PC-3 (cell line): ENCODE measurements around the gene PAGE2B. TPM values are rescaled to one million over a fixed set of nuclear protein-coding genes. Genes with fewer than 3 reads are reported as not detected.
"Not testable (repeated sequence)": the region's sequence is repeated elsewhere in the genome, so short reads cannot be mapped to it uniquely, and the experiment has no call there.

Experiments
- ATAC-seq: fragments of 200-7000 bp; cut with Tn5 transposase; 2 replicates; pipeline ENCODE4 v1.9.1; 2020; ENCODE audit warnings: mild to moderate bottlenecking, moderate library complexity
- BruUV-seq: library from RNA; stranded (reverse); fragments of 400-500 nt; replicated peaks from 2 replicates; lab custom pipeline; 2021; lab: Mats Ljungman, UMichigan
- CTCF ChIA-PET: fragments of 300-600 bp; sonication (Branson Sonifier 250); formaldehyde crosslinking; loops from one replicate; lab custom pipeline; 2022; ENCODE audit warnings: antibody characterized with exemption; lab: Charles Lee
- POLR2A ChIA-PET: fragments of 300-600 bp; sonication (Branson Sonifier 250); formaldehyde crosslinking; loops from one replicate; lab custom pipeline; 2022; ENCODE audit warnings: antibody characterized with exemption; ENCODE audit not compliant: unreplicated experiment; lab: Charles Lee
- DNase-seq: peaks from one replicate; pipeline ENCODE4 v3.0.0-alpha.2; 2015
- H2AFZ ChIP-seq: fragments of 300-600 bp; sonication (generic); 2 replicates; pipeline ENCODE4 v1.6.0; 2016; ENCODE audit warnings: antibody characterized with exemption, low read length
- H3F3A ChIP-seq: fragments of 300-600 bp; sonication (generic); one replicate; pipeline ENCODE4 v1.6.0; 2017; ENCODE audit warnings: antibody characterized with exemption, low read length, control low read depth, mild to moderate bottlenecking; ENCODE audit not compliant: unreplicated experiment
- H3K27ac ChIP-seq: fragments of 300-600 bp; sonication (generic); 2 replicates; pipeline ENCODE4 v1.5.1; 2016; ENCODE audit warnings: mild to moderate bottlenecking, low read length
- H3K27me3 ChIP-seq: fragments of 300-600 bp; sonication (generic); 2 replicates; pipeline ENCODE4 v1.6.1; 2016; ENCODE audit warnings: low read length, mixed read lengths
- H3K36me3 ChIP-seq: fragments of 300-600 bp; sonication (generic); 2 replicates; pipeline ENCODE4 v1.6.1; 2016; ENCODE audit warnings: low read depth, mixed run types, low read length, mixed read lengths
- H3K4me1 ChIP-seq: fragments of 300-600 bp; sonication (generic); 2 replicates; pipeline ENCODE4 v1.5.1; 2016; ENCODE audit warnings: low read length; ENCODE audit not compliant: insufficient read depth
- H3K4me2 ChIP-seq: fragments of 300-600 bp; sonication (generic); 2 replicates; pipeline ENCODE4 v1.6.0; 2016; ENCODE audit warnings: low read length
- H3K4me3 ChIP-seq: fragments of 300-600 bp; sonication (generic); 2 replicates; pipeline ENCODE4 v1.5.1; 2016; ENCODE audit warnings: mild to moderate bottlenecking, low read length, mixed read lengths
- H3K79me2 ChIP-seq: fragments of 300-600 bp; sonication (generic); 2 replicates; pipeline ENCODE4 v1.6.1; 2017; ENCODE audit warnings: low read length, mixed read lengths
- H3K9ac ChIP-seq: fragments of 300-600 bp; sonication (generic); 2 replicates; pipeline ENCODE4 v1.6.0; 2016; ENCODE audit warnings: mild to moderate bottlenecking, low read length
- H3K9me2 ChIP-seq: fragments of 300-600 bp; sonication (generic); replicated peaks from 2 replicates; pipeline ENCODE4 v1.6.1; 2016; ENCODE audit warnings: mixed run types, low read length, mixed read lengths
- H3K9me3 ChIP-seq: fragments of 300-600 bp; sonication (generic); 2 replicates; pipeline ENCODE4 v1.6.1; 2016; ENCODE audit warnings: low read length, mixed read lengths
- H4K20me1 ChIP-seq: fragments of 300-600 bp; sonication (generic); 2 replicates; pipeline ENCODE4 v1.6.1; 2016; ENCODE audit warnings: low read length, mixed read lengths
- CTCF ChIP-seq: fragments of 300-600 bp; sonication (generic); conservative IDR thresholded peaks from 2 replicates; pipeline ENCODE4 v1.5.1; 2017; ENCODE audit warnings: antibody characterized with exemption, low read depth, mild to moderate bottlenecking, low read length
- EZH2 ChIP-seq: fragments of 300-600 bp; sonication (generic); IDR thresholded peaks from one replicate; pipeline ENCODE4 v1.6.1; 2017; ENCODE audit warnings: antibody characterized with exemption, mild to moderate bottlenecking, low read length; ENCODE audit not compliant: unreplicated experiment
- EZH2phosphoT487 ChIP-seq: fragments of 300-600 bp; sonication (generic); IDR thresholded peaks from 2 replicates; pipeline ENCODE4 v1.6.1; 2018; ENCODE audit warnings: mild to moderate bottlenecking, antibody characterized with exemption, low read length, borderline replicate concordance
- intact Hi-C: fragments of 100-400 bp; cut with micrococcal nuclease; formaldehyde crosslinking; loops from 2 replicates; pipeline ENCODE4 v1.9.0; 2023
- total RNA-seq: library from RNA; depleted of rRNA; stranded (reverse); fragments of >200 nt; gene quantifications from 2 replicates; pipeline ENCODE4 v1.2.3, GENCODE V29; 2014

PAGE2B gene
- total RNA-seq, 1 experiment from 2014 or later, result not detected

- ATAC-seq (peak; percentile 29; the same call in 1 of the 2 replicates), DNase-seq (peak; percentile 10)
- no peaks in the 10 kb centered on the region for H3K9me3 ChIP-seq
- no peak overlapping the region for H3K9ac ChIP-seq
- H3F3A ChIP-seq, result no peaks in the 10 kb centered on the region
- H3K4me3 ChIP-seq, result no peak overlapping the region
- no peaks in the 10 kb centered on the region for H3K9me2 ChIP-seq
- H3K79me2 ChIP-seq, result no peaks in the 10 kb centered on the region
- intact Hi-C loops, result loop anchor here (1.0 to 10.0 kb wide), 4 partner anchors 79 to 810 kb away; no protein-coding TSS in a partner anchor
- H2AFZ ChIP-seq, result 0 out of 2 replicates have a peak overlapping the region, but pooled peaks have one; percentile 24
- 0 out of 2 replicates have a peak, but pooled peaks cover 8% of the 10 kb centered on the region for H3K4me1 ChIP-seq
- CTCF ChIA-PET, result interaction anchor here (1.1 kb wide), 1 partner anchor 418 kb away, joined by 4 read pairs; no protein-coding TSS in a partner anchor
- H3K27ac ChIP-seq, result no peak overlapping the region
- POLR2A ChIA-PET, result no interaction called here
- BruUV-seq, result no TSS peak
- TF ChIP-seq EZH2 (no peak), EZH2phosphoT487 (no peak), CTCF (no peak)
- H3K4me2 ChIP-seq, result peak overlapping the region; percentile 31; the same call in 1 of the 2 replicates
- no peaks in the 10 kb centered on the region for H3K36me3 ChIP-seq
- H4K20me1 ChIP-seq, result no peaks in the 10 kb centered on the region
- H3K27me3 ChIP-seq, result no peaks in the 10 kb centered on the region
These were observed 17.8 kb upstream of the PAGE2B start for GRCh38 chrX:55056820-55057674.

- 0 out of 2 replicates have a peak overlapping the region, but pooled peaks have one; percentile 24 for H2AFZ ChIP-seq
- POLR2A ChIA-PET, result no interaction called here
These were observed 17.1 kb upstream of the PAGE2B start for GRCh38 chrX:55057675-55058249.

DNA sequence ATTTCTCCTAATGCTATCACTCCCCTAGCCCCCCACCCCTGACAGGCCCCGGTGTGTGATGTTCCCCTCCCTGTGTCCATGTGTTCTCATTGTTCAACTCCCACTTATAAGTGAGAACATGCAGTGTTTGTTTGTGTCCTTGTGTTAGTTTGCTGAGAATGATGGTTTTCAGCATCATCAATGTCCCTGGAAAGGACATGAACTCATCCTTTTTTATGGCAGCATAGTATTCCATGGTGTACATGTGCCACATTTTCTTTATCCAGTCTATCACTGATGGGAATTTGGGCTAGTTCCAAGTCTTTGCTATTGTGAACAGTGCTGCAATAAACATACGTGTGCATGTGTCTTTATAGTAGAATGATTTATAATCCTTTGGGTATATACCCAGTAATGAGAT is 7.7 kb upstream of the PAGE2B start:
- intact Hi-C loops, CTCF ChIA-PET, H3K79me2 ChIP-seq, POLR2A ChIA-PET, H3K27me3 ChIP-seq, H3K36me3 ChIP-seq, H3K4me3 ChIP-seq, H3F3A ChIP-seq, H3K9me3 ChIP-seq, ATAC-seq, DNase-seq, H3K27ac ChIP-seq, H4K20me1 ChIP-seq, BruUV-seq, H3K4me1 ChIP-seq, H2AFZ ChIP-seq, H3K4me2 ChIP-seq, H3K9ac ChIP-seq, H3K9me2 ChIP-seq: not testable (repeated sequence)

More at GRCh38 chrX:55057675-55058249, 17.1 kb upstream of the PAGE2B start:
- Histone ChIP-seq H3K36me3 (no peaks in the 10 kb centered on the region), H3K9ac (no peak overlapping the region), H3K4me1 (0 out of 2 replicates have a peak, but pooled peaks cover 8% of the 10 kb centered on the region), H3K27ac (no peak overlapping the region), H3K9me2 (no peaks in the 10 kb centered on the region), H3K9me3 (no peaks in the 10 kb centered on the region), H3F3A (no peaks in the 10 kb centered on the region), H3K27me3 (no peaks in the 10 kb centered on the region), H3K4me3 (no peak overlapping the region), H3K79me2 (no peaks in the 10 kb centered on the region), H4K20me1 (no peaks in the 10 kb centered on the region), H3K4me2 (peak overlapping the region; percentile 31; the same call in 1 of the 2 replicates)
- TF ChIP-seq CTCF (peak; percentile 89), EZH2phosphoT487 (no peak)
- intact Hi-C loops, result loop anchor here (1.0 to 10.0 kb wide), 4 partner anchors 79 to 810 kb away; no protein-coding TSS in a partner anchor
- CTCF ChIA-PET, result interaction anchor here (1.1 kb wide), 1 partner anchor 418 kb away, joined by 4 read pairs; no protein-coding TSS in a partner anchor
- ATAC-seq (peak; percentile 66), DNase-seq (peak; percentile 61)
- BruUV-seq, result no TSS peak
